ENCODE data around the gene CCL1. TPM values are rescaled to one million over a fixed set of nuclear protein-coding genes. Genes with fewer than 3 reads are reported as not detected.

The CCL1 gene
- total RNA-seq, 1 experiment from 2014 or later: not detected

- DNase-seq (ENCODE audit: unreplicated experiment): no peak
- no peaks in the 10 kb centered on the region for H3K4me1 Mint-ChIP-seq (ENCODE audit: insufficient read depth, unreplicated experiment)
- H3K27me3 Mint-ChIP-seq (ENCODE audit: insufficient read depth, unreplicated experiment): peaks cover 9% of the 10 kb centered on the region
- H3K27ac Mint-ChIP-seq (ENCODE audit: low read depth, unreplicated experiment): no peak overlapping the region
- POLR2A ChIA-PET: no interaction called here
- CTCF ChIA-PET: no interaction called here
- no TSS peak for BruUV-seq (replicated peaks)
- intact Hi-C loops (cut with micrococcal nuclease): no loop called here
- H3K4me3 Mint-ChIP-seq (ENCODE audit: unreplicated experiment): no peak overlapping the region
- H3K36me3 Mint-ChIP-seq (ENCODE audit: insufficient read depth, unreplicated experiment): no peaks in the 10 kb centered on the region
- H3K9me3 Mint-ChIP-seq (ENCODE audit: unreplicated experiment): peaks cover 13% of the 10 kb centered on the region
- TF ChIP-seq, protein P1, sequence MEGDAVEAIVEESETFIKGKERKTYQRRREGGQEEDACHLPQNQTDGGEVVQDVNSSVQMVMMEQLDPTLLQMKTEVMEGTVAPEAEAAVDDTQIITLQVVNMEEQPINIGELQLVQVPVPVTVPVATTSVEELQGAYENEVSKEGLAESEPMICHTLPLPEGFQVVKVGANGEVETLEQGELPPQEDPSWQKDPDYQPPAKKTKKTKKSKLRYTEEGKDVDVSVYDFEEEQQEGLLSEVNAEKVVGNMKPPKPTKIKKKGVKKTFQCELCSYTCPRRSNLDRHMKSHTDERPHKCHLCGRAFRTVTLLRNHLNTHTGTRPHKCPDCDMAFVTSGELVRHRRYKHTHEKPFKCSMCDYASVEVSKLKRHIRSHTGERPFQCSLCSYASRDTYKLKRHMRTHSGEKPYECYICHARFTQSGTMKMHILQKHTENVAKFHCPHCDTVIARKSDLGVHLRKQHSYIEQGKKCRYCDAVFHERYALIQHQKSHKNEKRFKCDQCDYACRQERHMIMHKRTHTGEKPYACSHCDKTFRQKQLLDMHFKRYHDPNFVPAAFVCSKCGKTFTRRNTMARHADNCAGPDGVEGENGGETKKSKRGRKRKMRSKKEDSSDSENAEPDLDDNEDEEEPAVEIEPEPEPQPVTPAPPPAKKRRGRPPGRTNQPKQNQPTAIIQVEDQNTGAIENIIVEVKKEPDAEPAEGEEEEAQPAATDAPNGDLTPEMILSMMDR (IDR thresholded peaks at IDR 0.05; ENCODE audit: unreplicated experiment): no peak
Measured at GRCh38 chr17:34393401-34393800, 30.4 kb upstream of the CCL1 start.

DNA sequence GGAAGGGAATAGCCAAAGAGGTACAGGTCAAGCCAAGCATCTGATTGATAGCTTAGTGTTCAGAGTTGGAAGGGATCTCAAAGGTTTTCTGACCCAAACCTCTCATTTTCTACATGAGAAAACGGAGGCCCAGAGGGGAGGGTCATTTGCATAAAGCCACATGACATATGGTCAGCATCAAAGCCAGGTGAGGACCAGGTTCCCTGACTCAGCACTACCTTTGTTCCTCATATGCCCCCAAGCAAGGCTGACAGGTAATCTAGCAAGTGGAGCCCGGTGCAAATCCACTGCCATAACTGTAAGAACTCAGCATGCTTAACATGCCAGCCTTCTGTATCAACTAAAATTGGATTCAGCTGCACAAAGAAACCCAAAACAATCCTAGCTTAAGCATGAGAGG, 28.2 kb upstream of the CCL1 start:
- Mint-ChIP-seq H3K36me3 (ENCODE audit: insufficient read depth, unreplicated experiment) (no peaks in the 10 kb centered on the region), H3K27me3 (ENCODE audit: insufficient read depth, unreplicated experiment) (peaks cover 9% of the 10 kb centered on the region), H3K9me3 (ENCODE audit: unreplicated experiment) (peaks cover 13% of the 10 kb centered on the region), H3K4me1 (ENCODE audit: insufficient read depth, unreplicated experiment) (no peaks in the 10 kb centered on the region), H3K4me3 (ENCODE audit: unreplicated experiment) (no peak overlapping the region), H3K27ac (ENCODE audit: low read depth, unreplicated experiment) (no peak overlapping the region)
- ChIA-PET CTCF (interaction anchor here (0.7 kb wide), 1 partner anchor 613 kb away, joined by 3 read pairs; no protein-coding TSS in a partner anchor), POLR2A (no interaction called here)
- DNase-seq (ENCODE audit: unreplicated experiment): no peak
- TF ChIP-seq, protein P1 (IDR thresholded peaks at IDR 0.05; ENCODE audit: unreplicated experiment): no peak
- intact Hi-C loops (cut with micrococcal nuclease): no loop called here
- no TSS peak for BruUV-seq (replicated peaks)

DNA sequence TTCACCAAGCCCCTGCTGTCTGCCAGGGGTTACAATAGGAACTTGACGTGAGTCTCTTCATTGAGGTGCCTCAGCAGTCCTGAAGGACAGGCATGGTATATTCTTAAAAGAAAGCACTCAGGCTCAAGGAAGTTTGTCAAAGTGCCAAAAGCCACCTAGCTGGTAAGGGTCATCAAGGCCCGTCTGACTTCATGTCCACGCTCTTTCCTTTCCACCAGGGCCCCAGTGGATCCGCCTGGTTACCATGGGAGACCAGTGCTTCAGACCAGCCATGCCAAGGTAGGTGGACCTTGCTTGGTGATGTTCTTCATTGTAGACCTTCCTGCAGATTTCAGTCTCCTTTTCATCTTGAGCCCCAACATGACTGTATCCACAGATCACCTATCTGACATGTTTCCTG, 27.6 kb upstream of the CCL1 start:
- no peaks in the 10 kb centered on the region for H3K4me1 Mint-ChIP-seq (ENCODE audit: insufficient read depth, unreplicated experiment)
- H3K4me3 Mint-ChIP-seq (ENCODE audit: unreplicated experiment): no peak overlapping the region
- ChIA-PET CTCF (interaction anchor here (1.7 kb wide), 1 partner anchor 11 kb away, joined by 4 read pairs; no protein-coding TSS in a partner anchor), POLR2A (no interaction called here)
- no peaks in the 10 kb centered on the region for H3K36me3 Mint-ChIP-seq (ENCODE audit: insufficient read depth, unreplicated experiment)
- no peak overlapping the region for H3K27ac Mint-ChIP-seq (ENCODE audit: low read depth, unreplicated experiment)
- peaks cover 13% of the 10 kb centered on the region for H3K9me3 Mint-ChIP-seq (ENCODE audit: unreplicated experiment)
- TF ChIP-seq, protein P1 (IDR thresholded peaks at IDR 0.05; ENCODE audit: unreplicated experiment): no peak
- no TSS peak for BruUV-seq (replicated peaks)
- intact Hi-C loops (cut with micrococcal nuclease): no loop called here
- peaks cover 9% of the 10 kb centered on the region for H3K27me3 Mint-ChIP-seq (ENCODE audit: insufficient read depth, unreplicated experiment)
- DNase-seq (ENCODE audit: unreplicated experiment): no peak

- intact Hi-C loops (cut with micrococcal nuclease): no loop called here
- ChIA-PET POLR2A (no interaction called here), CTCF (interaction anchor here (1.0 to 1.7 kb wide), 2 partner anchors 12 to 32 kb away, joined by 3 to 4 read pairs; no protein-coding TSS in a partner anchor)
- no peak overlapping the region for H3K27ac Mint-ChIP-seq (ENCODE audit: low read depth, unreplicated experiment)
- no peak for DNase-seq (ENCODE audit: unreplicated experiment)
- H3K27me3 Mint-ChIP-seq (ENCODE audit: insufficient read depth, unreplicated experiment): peaks cover 14% of the 10 kb centered on the region
- no peaks in the 10 kb centered on the region for H3K4me1 Mint-ChIP-seq (ENCODE audit: insufficient read depth, unreplicated experiment)
- H3K9me3 Mint-ChIP-seq (ENCODE audit: unreplicated experiment): peaks cover 9% of the 10 kb centered on the region
- no TSS peak for BruUV-seq (replicated peaks)
- H3K4me3 Mint-ChIP-seq (ENCODE audit: unreplicated experiment): no peak overlapping the region
- TF ChIP-seq, protein P1 (IDR thresholded peaks at IDR 0.05; ENCODE audit: unreplicated experiment): no peak
- H3K36me3 Mint-ChIP-seq (ENCODE audit: insufficient read depth, unreplicated experiment): no peaks in the 10 kb centered on the region
Measured at GRCh38 chr17:34389126-34389750, 26.2 kb upstream of the CCL1 start.

All from MCF 10A (cell line).